HepG2 (cell line): ENCODE results near the gene MRPL2. TPM values are rescaled to one million over a fixed set of nuclear protein-coding genes. Genes with fewer than 3 reads are reported as not detected.

Experiments used
- EEA1 ChIP-seq: sonication (generic); formaldehyde crosslinking; IDR thresholded peaks from 2 replicates; pipeline ENCODE4 v1.5.1; 2020; ENCODE audit warnings: mild to moderate bottlenecking, missing genetic modification reagents, borderline replicate concordance
- ETV5 ChIP-seq: IDR thresholded peaks from 2 replicates; pipeline ENCODE4 v1.6.1; 2018; ENCODE audit warnings: missing biosample characterization, missing genetic modification reagents, inconsistent platforms, borderline replicate concordance
- GABPA ChIP-seq, 2 experiments: IDR thresholded peaks; 2 replicates each; pipeline ENCODE4 v1.6.1; 2011 to 2016; ENCODE audit warnings: low read depth in 2 of 2, low read length in 1 of 2, missing biosample characterization in 1 of 2, missing genetic modification characterization in 1 of 2
- GABPB1 ChIP-seq: IDR thresholded peaks from 2 replicates; pipeline ENCODE4 v1.6.1; 2016; ENCODE audit warnings: mild to moderate bottlenecking, missing genetic modification reagents, moderate library complexity, missing compliant biosample characterization
- HOXD1 ChIP-seq: sonication (generic); formaldehyde crosslinking; IDR thresholded peaks from 2 replicates; pipeline ENCODE4 v1.5.0; 2020; ENCODE audit warnings: missing genetic modification reagents
- IKZF1 ChIP-seq: fragments of 450-650 bp; IDR thresholded peaks from 2 replicates; pipeline ENCODE4 v1.7.1; 2016
- NR2C2 ChIP-seq: sonication (generic); formaldehyde crosslinking; IDR thresholded peaks from 2 replicates; pipeline ENCODE4 v1.4.0; 2020; ENCODE audit warnings: missing genetic modification reagents, mild to moderate bottlenecking, moderate library complexity, borderline replicate concordance
- PAX8 ChIP-seq: sonication (generic); formaldehyde crosslinking; IDR thresholded peaks from 2 replicates; pipeline ENCODE4 v1.8.0; 2022; ENCODE audit warnings: mild to moderate bottlenecking, missing genetic modification reagents, borderline replicate concordance
- PPARG ChIP-seq: conservative IDR thresholded peaks from 2 replicates; pipeline ENCODE4 v1.6.1; 2016; ENCODE audit warnings: missing biosample characterization, missing genetic modification reagents
- SIN3A ChIP-seq: IDR thresholded peaks from 2 replicates; pipeline ENCODE4 v1.6.1; 2011; ENCODE audit warnings: low read depth, mild to moderate bottlenecking, control low read depth, low read length, borderline replicate concordance
- SOX5 ChIP-seq: IDR thresholded peaks from 2 replicates; pipeline ENCODE4 v1.6.1; 2016; ENCODE audit warnings: borderline replicate concordance
- SRSF1 ChIP-seq: fragments of 200-400 bp; formaldehyde crosslinking; optimal IDR thresholded peaks from 2 replicates; pipeline ENCODE3; 2017; ENCODE audit warnings: mild to moderate bottlenecking, low read depth, low read length, moderate library complexity
- STAG1 ChIP-seq: sonication (generic); formaldehyde crosslinking; IDR thresholded peaks from 2 replicates; pipeline ENCODE4 v1.4.0; 2020; ENCODE audit warnings: missing genetic modification reagents
- THAP11 ChIP-seq: IDR thresholded peaks from 2 replicates; pipeline ENCODE4 v1.6.1; 2016; ENCODE audit warnings: missing biosample characterization, missing genetic modification reagents
- U2AF2 ChIP-seq: fragments of 200-400 bp; formaldehyde crosslinking; IDR thresholded peaks from 2 replicates; pipeline ENCODE4 v1.6.1; 2017; ENCODE audit warnings: low read depth, mild to moderate bottlenecking, low read length
- ZFX ChIP-seq: sonication (generic); formaldehyde crosslinking; IDR thresholded peaks from 2 replicates; pipeline ENCODE4 v1.4.0; 2020; ENCODE audit warnings: mild to moderate bottlenecking, low read depth, missing genetic modification reagents, moderate library complexity
- ZNF138 ChIP-seq: sonication (generic); formaldehyde crosslinking; IDR thresholded peaks from 2 replicates; pipeline ENCODE4 v1.5.0; 2020; ENCODE audit warnings: mild to moderate bottlenecking, low read depth, missing genetic modification reagents
- ZNF235 ChIP-seq: sonication (generic); formaldehyde crosslinking; IDR thresholded peaks from 2 replicates; pipeline ENCODE4 v1.8.1; 2023; ENCODE audit warnings: mild to moderate bottlenecking, missing genetic modification reagents, borderline replicate concordance
- ZNF44 ChIP-seq: sonication (generic); formaldehyde crosslinking; IDR thresholded peaks from 2 replicates; pipeline ENCODE4 v1.5.1; 2020; ENCODE audit warnings: mild to moderate bottlenecking, missing genetic modification reagents
- ZNF446 ChIP-seq: sonication (generic); formaldehyde crosslinking; IDR thresholded peaks from 2 replicates; pipeline ENCODE4 v1.5.0; 2020; ENCODE audit warnings: mild to moderate bottlenecking, missing genetic modification reagents
- polyA plus RNA-seq, 8 experiments: library from polyadenylated mRNA; depleted of rRNA in 3 of 8; stranded (reverse) in 7 of 8; unstranded in 1 of 8; fragments of >200 nt; fragmentation: Illumina TruSeq in 4 of 8; extraction: Trizol in 4 of 8; gene quantifications; 2 replicates each; pipeline versions ENCODE4 v1.2.1 to v1.2.3, GENCODE V29; 2011 to 2016; ENCODE audit warnings: low read depth in 4 of 8, missing spikeins in 1 of 8, mixed read lengths in 1 of 8; ENCODE audit not compliant: insufficient read depth in 1 of 8
- total RNA-seq, 5 experiments: library from RNA; depleted of rRNA; stranded (reverse); fragments of >200 nt; fragmentation: Illumina TruSeq; extraction: Trizol; gene quantifications; 2 replicates each; pipeline ENCODE4 v1.2.3, GENCODE V29; 2016; ENCODE audit warnings: low read depth in 1 of 5
- TF ChIP-seq, protein P1 (sequence below): IDR thresholded peaks from 2 replicates; pipeline ENCODE4 v1.6.1; 2018; ENCODE audit warnings: missing genetic modification reagents
- TF ChIP-seq, protein P2 (sequence below): sonication (generic); formaldehyde crosslinking; IDR thresholded peaks from 2 replicates; pipeline ENCODE4 v1.5.0; 2020; ENCODE audit warnings: mild to moderate bottlenecking, missing genetic modification reagents, borderline replicate concordance

The MRPL2 gene
- total and polyA plus RNA-seq, 2 of the 13 experiments (the other 11 are each of a cell fraction or from before 2014, with no cell fraction given) = 56.8 to 65.6 TPM

- TF ChIP-seq, protein P1, sequence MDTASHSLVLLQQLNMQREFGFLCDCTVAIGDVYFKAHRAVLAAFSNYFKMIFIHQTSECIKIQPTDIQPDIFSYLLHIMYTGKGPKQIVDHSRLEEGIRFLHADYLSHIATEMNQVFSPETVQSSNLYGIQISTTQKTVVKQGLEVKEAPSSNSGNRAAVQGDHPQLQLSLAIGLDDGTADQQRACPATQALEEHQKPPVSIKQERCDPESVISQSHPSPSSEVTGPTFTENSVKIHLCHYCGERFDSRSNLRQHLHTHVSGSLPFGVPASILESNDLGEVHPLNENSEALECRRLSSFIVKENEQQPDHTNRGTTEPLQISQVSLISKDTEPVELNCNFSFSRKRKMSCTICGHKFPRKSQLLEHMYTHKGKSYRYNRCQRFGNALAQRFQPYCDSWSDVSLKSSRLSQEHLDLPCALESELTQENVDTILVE (CRISPR knock-in tag) = peak; percentile 92
- TF ChIP-seq IKZF1 (no peak), ZFX (CRISPR knock-in tag) (peak; percentile 97), U2AF2 (no peak), SOX5 (CRISPR knock-in tag) (peak; percentile 64; the same call in 1 of the 2 replicates), GABPB1 (peak; percentile 97), SIN3A (peak; percentile 91), ZNF446 (CRISPR knock-in tag) (peak; percentile 87; the same call in 1 of the 2 replicates), PPARG (peak; percentile 82), ZNF44 (CRISPR knock-in tag) (no peak; the same call in 1 of the 2 replicates), EEA1 (CRISPR knock-in tag) (0 out of 2 replicates have a peak, but pooled peaks have one; percentile 38), ZNF235 (CRISPR knock-in tag) (no peak), NR2C2 (peak; percentile 72), STAG1 (CRISPR knock-in tag) (0 out of 2 replicates have a peak, but pooled peaks have one; percentile 17), HOXD1 (CRISPR knock-in tag) (peak; percentile 64), SRSF1 (no peak), GABPA (IDR thresholded peaks at IDR 0.05; ENCODE audit: low read depth, low read length) (no peak), GABPA (CRISPR knock-in tag; IDR thresholded peaks at IDR 0.05; ENCODE audit: low read depth) (peak; percentile 94), ZNF138 (CRISPR knock-in tag) (peak; percentile 73; the same call in 1 of the 2 replicates), ETV5 (CRISPR knock-in tag) (peak; percentile 94), THAP11 (CRISPR knock-in tag) (peak; percentile 94), PAX8 (CRISPR knock-in tag) (peak; percentile 38; the same call in 1 of the 2 replicates)
- TF ChIP-seq, protein P2, sequence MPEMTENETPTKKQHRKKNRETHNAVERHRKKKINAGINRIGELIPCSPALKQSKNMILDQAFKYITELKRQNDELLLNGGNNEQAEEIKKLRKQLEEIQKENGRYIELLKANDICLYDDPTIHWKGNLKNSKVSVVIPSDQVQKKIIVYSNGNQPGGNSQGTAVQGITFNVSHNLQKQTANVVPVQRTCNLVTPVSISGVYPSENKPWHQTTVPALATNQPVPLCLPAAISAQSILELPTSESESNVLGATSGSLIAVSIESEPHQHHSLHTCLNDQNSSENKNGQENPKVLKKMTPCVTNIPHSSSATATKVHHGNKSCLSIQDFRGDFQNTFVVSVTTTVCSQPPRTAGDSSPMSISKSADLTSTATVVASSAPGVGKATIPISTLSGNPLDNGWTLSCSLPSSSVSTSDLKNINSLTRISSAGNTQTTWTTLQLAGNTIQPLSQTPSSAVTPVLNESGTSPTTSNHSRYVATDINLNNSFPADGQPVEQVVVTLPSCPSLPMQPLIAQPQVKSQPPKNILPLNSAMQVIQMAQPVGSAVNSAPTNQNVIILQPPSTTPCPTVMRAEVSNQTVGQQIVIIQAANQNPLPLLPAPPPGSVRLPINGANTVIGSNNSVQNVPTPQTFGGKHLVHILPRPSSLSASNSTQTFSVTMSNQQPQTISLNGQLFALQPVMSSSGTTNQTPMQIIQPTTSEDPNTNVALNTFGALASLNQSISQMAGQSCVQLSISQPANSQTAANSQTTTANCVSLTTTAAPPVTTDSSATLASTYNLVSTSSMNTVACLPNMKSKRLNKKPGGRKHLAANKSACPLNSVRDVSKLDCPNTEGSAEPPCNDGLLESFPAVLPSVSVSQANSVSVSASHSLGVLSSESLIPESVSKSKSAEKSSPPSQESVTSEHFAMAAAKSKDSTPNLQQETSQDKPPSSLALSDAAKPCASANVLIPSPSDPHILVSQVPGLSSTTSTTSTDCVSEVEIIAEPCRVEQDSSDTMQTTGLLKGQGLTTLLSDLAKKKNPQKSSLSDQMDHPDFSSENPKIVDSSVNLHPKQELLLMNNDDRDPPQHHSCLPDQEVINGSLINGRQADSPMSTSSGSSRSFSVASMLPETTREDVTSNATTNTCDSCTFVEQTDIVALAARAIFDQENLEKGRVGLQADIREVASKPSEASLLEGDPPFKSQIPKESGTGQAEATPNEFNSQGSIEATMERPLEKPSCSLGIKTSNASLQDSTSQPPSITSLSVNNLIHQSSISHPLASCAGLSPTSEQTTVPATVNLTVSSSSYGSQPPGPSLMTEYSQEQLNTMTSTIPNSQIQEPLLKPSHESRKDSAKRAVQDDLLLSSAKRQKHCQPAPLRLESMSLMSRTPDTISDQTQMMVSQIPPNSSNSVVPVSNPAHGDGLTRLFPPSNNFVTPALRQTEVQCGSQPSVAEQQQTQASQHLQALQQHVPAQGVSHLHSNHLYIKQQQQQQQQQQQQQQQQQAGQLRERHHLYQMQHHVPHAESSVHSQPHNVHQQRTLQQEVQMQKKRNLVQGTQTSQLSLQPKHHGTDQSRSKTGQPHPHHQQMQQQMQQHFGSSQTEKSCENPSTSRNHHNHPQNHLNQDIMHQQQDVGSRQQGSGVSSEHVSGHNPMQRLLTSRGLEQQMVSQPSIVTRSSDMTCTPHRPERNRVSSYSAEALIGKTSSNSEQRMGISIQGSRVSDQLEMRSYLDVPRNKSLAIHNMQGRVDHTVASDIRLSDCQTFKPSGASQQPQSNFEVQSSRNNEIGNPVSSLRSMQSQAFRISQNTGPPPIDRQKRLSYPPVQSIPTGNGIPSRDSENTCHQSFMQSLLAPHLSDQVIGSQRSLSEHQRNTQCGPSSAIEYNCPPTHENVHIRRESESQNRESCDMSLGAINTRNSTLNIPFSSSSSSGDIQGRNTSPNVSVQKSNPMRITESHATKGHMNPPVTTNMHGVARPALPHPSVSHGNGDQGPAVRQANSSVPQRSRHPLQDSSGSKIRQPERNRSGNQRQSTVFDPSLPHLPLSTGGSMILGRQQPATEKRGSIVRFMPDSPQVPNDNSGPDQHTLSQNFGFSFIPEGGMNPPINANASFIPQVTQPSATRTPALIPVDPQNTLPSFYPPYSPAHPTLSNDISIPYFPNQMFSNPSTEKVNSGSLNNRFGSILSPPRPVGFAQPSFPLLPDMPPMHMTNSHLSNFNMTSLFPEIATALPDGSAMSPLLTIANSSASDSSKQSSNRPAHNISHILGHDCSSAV (CRISPR knock-in tag) = no peak
These were observed 5.6 kb downstream of the MRPL2 start, which contains the start of gene CUL7 (continued) for GRCh38 chr6:43053545-43054205.
